ENCODE measurements around the gene PACSIN2.
A peak's percentile ranks its signal among the peaks of the same experiment; 100 is the strongest.
"Not testable (repeated sequence)": the region's sequence is repeated elsewhere in the genome, so short reads cannot be mapped to it uniquely, and the experiment has no call there.

The PACSIN2 gene

DNA sequence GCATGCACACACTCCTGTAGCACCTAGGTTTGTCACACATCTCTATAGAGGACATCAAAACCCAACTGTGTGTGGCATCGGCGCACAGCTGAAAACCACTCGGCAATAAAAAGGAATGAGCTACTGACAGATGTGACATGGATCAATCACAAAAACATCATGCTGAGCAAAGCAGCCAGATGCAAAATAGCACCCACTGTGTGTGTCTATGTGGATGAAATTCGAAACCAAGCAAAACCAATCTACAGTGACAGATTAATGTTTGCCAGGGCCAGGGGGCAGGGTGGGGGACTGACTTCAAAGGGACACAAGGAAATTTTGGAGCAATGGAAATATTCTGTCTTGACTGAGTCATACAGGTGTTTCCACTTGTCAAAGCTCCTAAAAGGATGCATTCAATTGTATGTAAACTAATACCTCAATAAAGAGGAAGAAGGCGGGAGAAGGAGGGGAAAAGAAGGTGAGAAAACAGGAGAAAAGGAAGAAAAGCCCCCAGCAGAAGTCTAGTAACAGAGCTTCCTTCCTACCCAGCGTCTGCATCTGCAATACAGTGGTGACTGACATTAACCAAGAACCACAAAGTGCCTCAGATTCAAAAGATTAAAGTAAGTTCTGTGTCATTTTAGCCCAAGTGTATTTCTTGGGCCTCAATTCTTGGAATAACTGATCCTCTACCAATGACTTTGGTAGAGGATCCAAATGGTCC is 49.8 kb downstream of the PACSIN2 start:
- peak; percentile 25 for DNase-seq (ENCODE audit: low spot score)

DNA sequence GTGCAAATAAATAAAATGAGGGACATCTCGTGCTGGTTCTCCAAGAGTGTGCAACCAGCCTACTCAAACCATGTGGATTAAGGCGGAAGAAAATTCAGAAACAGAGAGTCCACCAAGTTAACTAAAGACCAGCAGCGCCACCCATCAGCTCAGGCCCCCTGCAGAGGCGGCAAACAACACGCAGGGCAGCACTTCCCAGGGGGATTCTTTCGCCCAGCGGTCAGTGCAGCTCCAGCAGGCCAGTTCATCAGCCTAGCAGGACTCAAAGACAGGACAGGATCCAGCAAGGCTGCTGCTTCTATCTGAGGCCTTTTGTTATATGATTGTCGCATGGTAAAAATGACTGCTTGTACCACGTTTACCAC is 51.7 kb downstream of the PACSIN2 start:
- DNase-seq (ENCODE audit: low spot score), result no peak

DNA sequence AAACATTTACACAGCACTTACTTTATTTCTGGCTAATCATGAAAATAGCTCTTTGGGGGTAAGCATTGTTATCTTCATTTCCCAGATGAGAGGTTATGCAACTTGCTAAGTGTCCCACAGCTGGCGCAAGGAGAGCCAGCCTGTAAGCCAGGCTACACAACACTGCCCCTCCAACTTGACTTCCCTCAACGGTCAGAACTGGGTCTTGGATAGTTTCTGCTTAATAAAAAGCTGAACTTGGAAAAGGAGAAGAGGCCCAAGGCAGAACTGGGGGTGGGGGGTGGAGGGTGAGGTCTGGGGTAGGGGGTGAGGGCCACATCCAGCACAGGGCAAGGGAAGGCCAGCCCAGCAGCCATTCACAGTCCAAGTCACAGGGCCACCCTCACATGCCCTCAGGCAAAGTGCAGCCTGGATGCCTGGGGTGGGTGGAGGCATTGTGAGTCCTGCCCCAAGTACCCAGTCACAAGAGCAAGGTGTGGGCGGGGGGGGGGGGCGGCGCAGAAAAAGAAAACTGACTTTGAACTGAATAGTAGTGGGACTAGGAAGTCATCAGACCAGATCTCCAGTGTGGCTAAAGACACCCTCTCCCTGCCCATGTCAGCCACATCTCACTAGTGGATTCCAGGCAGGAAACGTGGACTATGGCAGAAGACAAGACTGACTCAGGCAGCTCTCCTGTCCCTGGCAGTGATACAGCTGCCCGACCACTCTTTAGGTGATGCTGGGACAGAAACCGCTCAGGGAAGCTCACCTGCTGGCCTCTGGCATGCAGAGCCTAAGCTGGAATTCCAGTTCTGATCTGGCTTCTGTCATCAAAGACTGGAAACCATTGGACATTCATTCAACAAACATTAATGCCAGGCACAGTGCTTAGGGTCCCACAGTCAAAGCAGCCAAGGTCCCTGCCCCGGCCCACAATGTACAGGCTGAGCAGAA is 52.4 kb downstream of the PACSIN2 start:
- DNase-seq (ENCODE audit: low spot score), result peak; percentile 81

DNA sequence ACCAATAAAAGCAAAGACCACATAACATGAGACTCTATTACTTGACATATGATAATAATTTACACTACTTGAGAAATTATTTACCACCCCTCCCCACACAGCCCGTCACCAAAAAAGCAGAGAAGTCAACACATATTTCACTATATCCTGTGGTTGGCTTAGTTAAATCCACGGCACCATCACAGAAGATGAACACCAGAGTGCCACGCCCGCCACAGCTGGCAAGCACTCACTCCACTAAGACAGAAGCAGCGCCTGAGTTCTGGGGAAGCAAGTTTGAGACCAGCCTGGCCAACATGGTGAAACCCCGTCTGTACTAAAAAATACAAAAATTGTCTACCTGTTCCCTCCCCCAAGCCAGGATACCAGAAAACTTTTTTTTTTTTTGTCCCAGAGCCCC is 53.1 kb downstream of the PACSIN2 start:
- no peak for DNase-seq (ENCODE audit: low spot score)

DNA sequence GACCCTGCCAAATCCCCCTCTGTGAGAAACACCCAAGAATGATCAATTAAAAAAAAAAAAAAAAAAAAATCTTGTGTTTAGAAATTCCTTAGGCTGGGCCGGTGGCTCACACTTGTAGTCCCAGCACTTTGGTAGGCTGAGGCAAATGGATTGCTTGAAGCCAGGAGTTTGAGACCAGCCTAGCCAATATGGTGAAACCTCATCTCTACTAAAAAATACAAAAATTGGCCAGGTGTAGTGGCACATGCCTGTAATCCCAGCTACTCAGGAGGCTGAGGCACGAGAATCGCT is 53.6 kb downstream of the PACSIN2 start:
- not testable (repeated sequence) for DNase-seq (ENCODE audit: low spot score)

DNA sequence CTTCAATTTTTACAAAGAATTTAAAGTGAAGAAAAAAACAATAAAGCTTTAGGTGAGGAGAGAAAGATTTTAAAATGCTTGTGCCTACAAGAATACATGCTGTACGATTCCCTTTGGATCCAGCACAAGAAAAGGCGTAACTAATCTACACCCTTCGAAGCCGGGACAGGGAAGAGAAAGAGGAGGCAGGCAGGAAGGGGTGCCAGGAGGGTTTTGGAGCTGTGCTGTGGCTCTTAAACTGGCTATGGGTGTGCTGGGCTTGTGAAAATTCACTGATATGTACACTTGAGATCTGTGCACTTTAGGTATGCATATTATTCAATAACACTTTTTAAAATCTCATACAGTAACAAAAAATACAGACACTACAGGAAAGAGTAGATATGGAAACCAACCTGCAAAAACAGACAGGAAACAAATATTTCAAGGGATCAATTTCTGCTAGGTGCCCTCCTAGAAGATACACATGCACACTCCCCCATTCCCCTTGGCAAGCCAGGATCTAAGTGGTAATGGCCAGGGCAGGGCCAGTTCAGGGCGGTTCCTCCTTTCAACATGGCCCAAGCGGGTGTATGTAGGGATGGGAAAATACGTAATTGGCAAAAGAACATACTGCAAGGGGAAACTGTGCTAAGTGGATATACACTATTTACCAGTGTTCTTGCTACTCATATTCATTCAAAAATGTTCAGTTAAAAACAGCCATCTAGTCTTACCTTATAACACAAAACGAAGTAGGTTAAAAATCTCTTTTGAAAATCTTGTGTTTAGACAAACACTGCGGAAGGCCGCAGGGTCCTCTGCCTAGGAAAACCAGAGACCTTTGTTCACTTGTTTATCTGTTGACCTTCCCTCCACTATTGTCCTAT is 54.2 kb downstream of the PACSIN2 start:
- DNase-seq (ENCODE audit: low spot score), result no peak

DNA sequence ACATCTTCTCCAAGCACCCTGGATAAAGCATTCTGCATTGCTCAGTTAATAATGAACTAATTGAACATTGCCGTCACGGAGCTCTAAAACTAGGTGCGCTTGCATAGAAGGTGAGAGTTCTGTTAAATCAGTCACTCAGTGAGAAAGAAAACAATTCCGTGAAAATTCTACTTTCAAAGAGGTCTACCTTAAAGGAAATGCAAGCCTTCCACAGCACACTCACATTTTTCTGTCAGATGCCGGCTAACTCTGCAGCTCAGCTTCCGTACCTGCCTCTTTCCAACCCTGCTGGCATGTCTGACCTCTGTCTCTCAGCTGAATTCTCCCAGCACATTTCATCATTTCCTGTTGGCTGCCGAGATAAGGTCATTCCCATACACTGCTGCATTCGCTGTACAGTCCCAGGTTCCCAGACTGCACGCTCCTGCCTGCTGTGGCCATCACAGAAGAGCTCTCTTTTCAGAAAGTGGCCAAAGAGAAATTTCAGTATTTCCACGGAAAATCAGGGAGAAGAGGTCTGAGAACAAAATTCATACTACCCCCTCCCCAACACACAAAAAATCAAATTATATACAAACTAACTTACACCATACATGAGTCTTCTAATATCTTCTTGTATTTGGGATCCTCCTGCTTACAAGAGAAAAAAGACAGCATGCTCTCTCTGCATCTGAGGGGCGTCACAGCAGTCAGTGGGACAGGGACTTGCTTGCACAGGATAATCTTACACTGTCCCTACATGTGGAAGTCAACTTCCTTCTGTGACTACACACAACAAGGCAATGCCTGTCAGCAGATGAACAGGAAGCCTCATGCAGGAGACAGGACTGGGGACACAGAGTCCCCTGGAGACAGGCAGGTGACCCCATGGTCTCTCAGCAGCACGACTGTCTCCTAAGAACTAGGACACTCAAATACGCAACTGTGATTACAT is 55.1 kb downstream of the PACSIN2 start:
- DNase-seq (ENCODE audit: low spot score), result peak; percentile 88

DNA sequence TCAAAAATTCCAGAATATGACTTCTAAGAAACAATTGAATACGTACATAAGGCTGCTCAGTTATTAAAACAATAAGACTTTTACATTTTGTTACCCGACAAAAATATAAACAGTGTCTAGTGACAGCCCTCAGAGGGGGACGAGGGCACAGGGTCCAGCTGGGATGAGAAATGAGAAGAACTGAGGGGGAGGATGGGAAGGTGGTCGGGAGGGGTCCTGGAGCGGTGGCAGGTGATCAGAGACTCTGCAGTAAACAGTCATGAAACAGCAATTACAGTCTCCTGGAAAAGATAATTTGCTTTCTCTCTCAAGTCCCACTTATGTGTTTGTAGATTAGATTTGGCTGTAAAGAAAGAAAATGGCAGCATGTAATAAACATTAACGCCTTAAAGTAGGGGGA is 56.0 kb downstream of the PACSIN2 start:
- no peak for DNase-seq (ENCODE audit: low spot score)

DNA sequence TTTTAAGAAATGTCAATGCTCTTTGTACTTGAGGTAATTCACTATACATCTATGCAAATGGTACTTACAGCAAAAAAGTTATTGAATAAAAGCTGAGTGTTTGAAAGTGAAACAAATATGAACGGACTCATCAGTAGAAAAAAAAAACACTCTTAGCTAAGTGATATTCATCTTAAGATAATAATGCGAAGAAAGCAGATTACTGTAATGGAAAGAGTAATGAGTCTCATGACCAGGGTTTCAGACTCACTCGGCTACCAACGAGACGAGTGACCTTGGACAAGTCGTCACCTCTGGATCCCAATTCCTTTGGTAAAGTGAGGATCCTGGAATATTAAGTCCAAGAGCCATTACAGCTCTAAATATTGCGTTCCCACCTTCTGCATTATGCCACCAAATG is 57.0 kb downstream of the PACSIN2 start:
- DNase-seq (ENCODE audit: low spot score), result no peak

DNA sequence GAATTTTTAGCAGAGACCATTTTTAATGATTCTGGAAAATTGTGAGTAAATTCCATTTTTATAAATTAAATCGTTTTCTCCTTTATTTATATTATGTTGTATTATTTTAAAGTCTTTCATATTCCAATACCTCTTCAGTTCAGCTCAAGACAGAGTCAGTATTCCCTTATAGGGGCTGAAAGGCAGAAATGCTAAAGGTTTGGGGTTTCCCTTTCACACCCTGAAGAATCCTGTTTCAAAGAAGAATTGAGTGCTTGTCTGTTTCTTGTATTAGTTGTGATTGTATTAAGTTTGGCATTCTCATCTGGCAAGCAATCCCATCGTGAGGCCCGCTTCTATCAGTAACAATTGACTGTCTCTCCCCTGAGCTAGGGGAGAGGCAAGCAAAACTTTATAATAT is 57.4 kb downstream of the PACSIN2 start:
- no peak for DNase-seq (ENCODE audit: low spot score)

DNA sequence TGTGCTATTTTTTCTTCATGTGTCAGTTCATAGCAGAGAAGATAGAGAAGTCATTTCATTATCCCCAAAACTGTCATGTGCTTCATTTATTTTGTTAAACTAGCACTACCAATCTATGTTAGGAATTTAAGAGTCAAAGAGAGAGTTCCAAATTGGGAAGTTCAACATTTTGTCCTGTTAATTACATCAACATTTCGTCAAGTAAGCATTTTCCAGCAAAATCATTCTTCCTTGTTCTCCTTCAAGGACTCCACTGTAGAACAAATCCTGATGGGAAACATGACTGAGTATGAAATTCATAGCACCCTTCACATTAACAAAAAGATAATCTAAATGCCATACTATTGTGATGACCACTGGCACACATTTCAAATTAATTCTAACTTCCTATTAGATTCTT is 59.1 kb downstream of the PACSIN2 start:
- no peak for DNase-seq (ENCODE audit: low spot score)

DNA sequence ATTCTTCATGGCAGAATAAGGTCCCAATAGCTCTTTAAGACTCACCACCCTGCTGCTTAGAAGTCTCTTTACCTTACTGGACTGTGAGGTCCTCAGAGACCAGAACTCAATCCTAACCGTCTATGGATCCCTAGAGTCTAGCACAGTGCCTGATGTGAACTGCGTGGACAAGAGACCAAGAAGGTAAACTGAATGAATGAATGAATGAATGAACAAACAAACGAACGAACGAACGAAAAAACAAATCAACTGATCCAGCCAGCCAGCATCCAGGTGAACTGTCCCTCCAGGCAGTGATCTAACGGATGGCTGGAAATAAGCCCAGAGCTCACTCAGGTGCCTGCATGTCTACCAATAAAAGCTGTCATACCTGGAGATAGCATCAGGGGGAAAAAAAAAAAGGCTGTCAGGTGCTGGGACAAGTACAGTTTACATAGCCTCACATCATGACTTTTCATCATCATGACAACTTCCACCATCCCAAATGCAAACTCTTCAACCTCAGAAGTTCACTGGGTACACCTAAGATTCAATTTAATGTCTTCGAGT is 59.8 kb downstream of the PACSIN2 start:
- no peak for DNase-seq (ENCODE audit: low spot score)

DNA sequence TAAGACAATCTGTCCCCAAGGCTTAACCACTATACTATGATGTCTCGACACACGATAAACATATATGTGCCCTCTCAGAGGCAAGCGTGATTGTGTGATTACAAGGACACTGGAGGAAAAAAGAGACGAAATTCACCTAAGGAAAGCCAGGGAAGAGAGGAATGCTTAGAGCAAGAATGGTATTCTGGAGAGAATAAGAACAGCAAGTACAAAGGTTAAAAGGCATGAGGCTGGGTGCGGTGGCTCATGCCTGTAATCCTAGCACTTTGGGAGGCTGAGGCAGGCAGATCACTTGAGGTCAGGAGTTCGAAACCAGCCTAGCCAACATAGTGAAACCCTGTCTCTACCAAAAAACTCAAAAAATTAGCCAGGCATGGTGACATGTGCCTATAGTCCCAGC is 61.2 kb downstream of the PACSIN2 start:
- DNase-seq (ENCODE audit: low spot score), result not testable (repeated sequence)

DNA sequence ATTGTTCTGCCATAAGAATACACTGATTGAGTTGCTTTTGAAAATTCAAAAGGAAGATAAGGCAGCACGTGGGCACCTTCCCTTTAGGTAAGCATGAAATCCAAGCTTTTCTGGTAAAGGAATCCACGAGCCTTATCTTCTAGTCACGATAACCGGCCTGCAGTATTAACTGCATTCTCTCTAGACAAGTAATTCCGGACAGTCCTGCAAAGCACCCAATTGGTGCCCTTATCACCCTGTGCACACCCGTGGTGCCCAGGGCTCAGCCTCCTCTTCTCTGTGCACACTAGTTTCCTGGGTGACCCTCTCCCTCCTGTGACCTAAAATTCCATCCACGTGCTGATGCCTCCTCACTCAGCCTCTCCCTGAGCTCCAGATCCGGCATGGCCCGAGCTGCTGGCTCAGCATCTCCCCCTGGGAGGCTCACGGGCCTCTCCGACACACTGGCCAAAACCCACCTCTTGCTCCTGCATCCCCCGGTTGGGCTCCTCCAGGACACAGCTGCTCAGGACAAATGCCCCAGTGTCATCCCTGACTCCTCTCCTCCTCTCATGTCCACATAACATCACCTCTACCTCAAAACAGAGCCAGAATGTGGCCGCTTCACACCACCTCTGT is 63.7 kb downstream of the PACSIN2 start:
- DNase-seq (ENCODE audit: low spot score), result no peak

DNA sequence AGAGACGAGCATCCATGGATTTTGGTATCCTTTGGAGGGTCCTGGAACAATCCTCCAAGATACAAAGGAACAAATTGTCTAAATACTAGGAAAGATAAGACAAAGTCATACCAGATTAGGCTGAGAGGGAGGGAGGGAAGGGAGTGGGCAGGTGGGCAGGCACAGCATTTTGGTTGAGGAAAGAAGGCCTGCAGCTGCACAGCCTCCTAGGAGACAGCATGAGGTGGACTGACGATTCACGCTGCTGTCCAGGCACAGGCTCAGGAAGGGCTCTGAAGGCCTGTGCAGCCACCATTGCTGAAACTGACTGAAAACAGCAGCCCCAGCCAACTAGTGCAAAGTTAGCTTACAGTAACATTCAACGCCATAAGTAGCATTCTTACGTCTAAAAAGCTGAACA is 64.7 kb downstream of the PACSIN2 start:
- no peak for DNase-seq (ENCODE audit: low spot score)

DNA sequence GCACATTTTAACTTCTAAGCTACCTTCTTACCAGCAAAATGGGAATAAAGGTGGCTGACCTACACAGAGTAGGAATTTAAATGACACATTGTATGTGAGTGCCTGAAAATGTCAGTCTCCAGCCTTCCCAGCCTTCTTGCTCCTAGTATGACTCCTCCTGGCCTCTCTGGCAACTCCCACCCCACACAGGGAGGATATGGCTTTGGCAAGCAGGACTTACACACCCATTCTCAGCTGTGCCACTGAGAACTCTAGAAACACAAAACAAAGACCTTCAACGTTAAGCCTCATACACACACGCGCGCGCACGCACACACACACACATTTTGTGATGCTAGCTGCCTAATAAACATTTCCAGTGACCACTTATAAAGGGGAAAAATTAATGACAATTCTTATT is 65.8 kb downstream of the PACSIN2 start:
- DNase-seq (ENCODE audit: low spot score), result peak; percentile 78

DNA sequence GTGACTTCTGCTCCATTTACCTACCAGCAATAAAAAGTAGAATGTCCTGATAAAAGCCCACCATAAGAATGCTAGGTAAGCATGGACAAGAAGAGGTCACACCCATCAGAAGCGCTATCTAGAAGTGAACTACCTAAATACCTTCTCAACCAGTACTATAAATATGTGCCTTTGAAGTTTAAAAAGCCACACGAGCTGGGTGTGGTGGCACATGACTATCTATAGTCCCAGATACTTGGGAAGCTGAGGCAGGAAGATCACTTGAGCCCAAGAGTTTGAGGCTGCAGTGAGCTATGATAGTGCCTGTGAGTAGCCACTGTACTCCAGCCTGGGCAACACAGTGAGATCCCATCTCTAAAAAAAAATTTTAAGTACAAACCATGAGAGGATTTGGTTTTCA is 66.7 kb downstream of the PACSIN2 start:
- DNase-seq (ENCODE audit: low spot score), result no peak

DNA sequence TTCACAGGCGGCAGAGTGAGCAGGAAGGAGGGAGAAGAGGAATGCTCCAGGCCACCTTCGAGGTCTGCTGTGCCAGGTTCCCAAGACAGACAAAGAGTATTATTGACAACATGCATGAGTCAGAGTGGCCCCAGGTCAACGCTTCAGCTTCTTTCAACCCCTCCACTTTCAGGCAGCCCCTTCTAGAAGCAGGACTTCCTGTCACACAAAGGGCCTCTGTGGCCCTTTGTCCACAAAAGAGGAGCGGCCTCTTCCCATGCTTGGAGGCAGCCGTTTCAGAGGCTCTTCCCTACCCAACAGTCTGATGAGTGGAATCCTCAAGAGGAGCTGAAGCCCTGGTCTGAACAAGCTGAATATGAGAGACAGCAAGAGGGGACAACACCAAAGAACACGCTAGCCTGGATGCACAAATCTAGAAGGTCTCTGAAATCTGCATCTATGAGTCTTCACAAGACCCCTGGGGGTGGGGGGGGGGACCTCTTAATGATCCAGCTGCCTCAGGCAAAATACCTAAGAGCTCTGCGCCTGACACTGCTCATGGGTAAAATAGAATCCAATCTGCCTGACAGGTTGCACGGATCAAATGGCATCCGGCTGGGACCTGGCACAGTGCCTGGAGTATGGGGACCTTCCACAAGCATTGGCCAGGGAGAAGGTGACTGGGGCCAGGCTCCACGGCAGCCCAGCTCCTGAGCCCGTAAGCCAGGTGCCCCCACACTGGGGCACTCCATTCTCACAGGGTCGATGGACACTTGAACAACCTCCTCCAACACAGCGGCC is 67.5 kb downstream of the PACSIN2 start:
- DNase-seq (ENCODE audit: low spot score), result peak; percentile 86

DNA sequence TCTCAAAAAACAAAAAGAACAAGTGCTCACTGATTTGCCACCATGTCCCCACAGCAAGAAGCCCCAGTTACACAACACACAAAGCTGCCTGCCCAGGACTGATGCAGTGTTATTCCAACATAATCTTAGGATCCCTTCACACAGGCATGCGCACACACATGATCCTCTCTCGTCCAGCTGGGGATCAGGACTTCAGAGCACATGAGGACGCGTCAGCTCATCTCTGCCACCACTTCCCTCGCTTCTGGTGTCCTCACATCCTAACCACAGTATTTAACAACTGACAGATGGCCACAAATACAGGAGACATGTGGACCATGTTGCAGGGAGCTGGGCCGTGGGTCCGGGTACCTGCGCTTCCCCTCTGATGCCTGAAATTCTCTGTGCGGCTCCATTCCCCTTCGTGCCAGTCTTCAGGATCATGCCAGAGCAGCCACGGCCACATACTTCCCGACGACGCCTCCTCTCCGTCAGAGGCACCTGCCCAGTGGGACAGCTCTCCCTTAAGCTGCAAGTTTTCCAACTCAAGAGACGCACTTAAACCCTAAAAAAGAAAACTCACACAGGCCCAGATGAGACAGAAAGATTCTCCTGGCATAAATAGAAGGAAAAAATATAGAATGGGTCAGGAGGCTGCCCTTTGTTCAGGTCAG is 68.3 kb downstream of the PACSIN2 start:
- no peak for DNase-seq (ENCODE audit: low spot score)

DNA sequence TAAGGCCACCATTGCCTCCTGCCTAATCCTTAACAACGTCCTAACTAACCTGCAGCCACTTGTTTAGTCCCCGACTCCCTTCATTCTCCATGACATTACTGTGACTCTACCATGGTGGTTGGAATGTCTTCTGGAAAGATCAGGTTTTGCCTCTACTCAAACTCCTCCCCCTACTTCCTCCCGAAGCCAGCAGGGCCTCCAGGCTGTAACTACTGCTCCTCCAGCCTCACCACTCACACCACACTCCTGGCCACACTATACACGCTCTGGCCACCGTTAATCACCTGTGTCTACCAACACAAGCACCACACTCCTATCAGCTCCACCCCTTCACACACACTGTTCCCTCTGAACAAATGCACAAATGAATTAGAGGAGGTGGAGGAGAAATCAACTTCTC is 69.2 kb downstream of the PACSIN2 start:
- DNase-seq (ENCODE audit: low spot score), result peak; percentile 48

Data from kidney tubule cell (primary cell).